Tibial nerve (tissue), 4 donors: ENCODE results near the gene CRYZL1.

Source experiments
- CTCF ChIP-seq, 5 experiments: fragments of 200-600 bp in 3 of 5; fragments of 450-650 bp in 2 of 5; sonication (generic) in 3 of 5; IDR thresholded peaks; one replicate each; pipeline ENCODE4 v1.5.1; 2016 to 2019; ENCODE audit warnings: antibody characterized with exemption in 5 of 5, mild to moderate bottlenecking in 3 of 5, moderate library complexity in 2 of 5
- EP300 ChIP-seq, 2 donors: sonication (generic); formaldehyde crosslinking; IDR thresholded peaks; one replicate each; pipeline ENCODE4 v1.6.1; 2017; ENCODE audit warnings: antibody characterized with exemption in 2 of 2, mild to moderate bottlenecking in 1 of 2
- POLR2A ChIP-seq, 2 donors: fragments of 450-650 bp; IDR thresholded peaks; one replicate each; pipeline ENCODE4 v1.6.1; 2017; ENCODE audit warnings: antibody characterized with exemption in 2 of 2, mild to moderate bottlenecking in 2 of 2, moderate library complexity in 2 of 2

GRCh38 chr21:33549848-33550771 lies 91.4 kb downstream of the CRYZL1 start:
- TF ChIP-seq POLR2A (IDR thresholded peaks at IDR 0.05) (no peak), CTCF (IDR thresholded peaks at IDR 0.05) (no peak), EP300 (IDR thresholded peaks at IDR 0.05) (no peak)
